NCI-H2081 treated with DMSO at 0.1 percent for 48 hours (cell line): ENCODE measurements around the gene MYH10.
"Not testable (repeated sequence)": the region's sequence is repeated elsewhere in the genome, so short reads cannot be mapped to it uniquely, and the experiment has no call there.

Source experiments
- DNase-seq: peaks from one replicate; lab custom pipeline; 2025; lab: John Stamatoyannopoulos, UW

Gene MYH10

GRCh38 chr17:8630227-8630801, at the start of gene MYH10:
MYH10 (minus strand) TSS chr17:8630725; CDS start chr17:8623246, 7,479 bp downstream.
- DNase-seq, result no peak

GRCh38 chr17:8679126-8679525, 48.6 kb upstream of the MYH10 start:
- no peak for DNase-seq

GRCh38 chr17:8675306-8675705, 44.8 kb upstream of the MYH10 start:
- DNase-seq, result no peak

DNA sequence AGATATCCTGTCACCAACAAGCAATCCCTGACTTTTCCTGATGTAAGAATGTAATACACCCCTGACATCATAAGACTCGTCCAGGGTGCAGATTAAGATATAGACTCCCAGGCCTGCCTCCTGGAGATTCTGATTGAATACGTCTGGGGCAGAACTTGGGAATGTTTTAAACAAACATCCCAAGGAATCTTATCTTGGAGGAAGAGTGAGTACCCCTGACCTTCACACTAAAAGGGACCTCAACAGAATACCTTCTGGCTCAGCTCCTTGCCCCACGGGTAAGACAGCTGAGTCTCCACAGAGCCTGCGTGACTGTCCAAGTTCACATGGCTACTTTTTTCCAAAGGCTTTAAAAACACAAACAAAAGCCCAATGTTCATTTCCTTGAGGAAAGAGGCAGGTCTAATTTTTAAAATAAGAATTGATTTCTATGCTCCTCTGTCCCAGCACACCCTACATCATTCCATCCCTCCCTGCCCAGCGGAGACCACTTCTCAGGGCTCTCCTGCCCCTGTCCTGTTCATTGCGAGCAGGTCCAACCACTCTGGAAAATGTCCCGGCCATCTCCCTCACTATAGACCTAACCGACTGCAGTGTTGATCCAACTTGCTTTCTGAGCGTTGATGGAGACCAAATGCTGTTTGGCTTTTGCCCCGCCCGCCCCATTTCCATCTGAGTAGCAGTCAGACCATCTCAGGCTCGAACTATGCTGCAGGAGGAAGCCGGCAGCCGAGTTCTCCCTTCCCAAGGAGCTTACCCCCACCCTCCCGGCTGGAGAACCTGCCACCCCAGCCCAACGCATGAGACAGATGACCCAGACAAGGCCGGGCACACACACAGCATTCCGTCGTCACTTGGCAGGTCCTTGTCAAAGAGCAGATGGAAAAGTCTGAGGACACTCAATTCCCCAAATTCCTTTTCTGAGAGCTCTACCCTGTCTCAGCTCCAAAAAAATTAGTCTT, 44.1 kb upstream of the MYH10 start:
- no peak for DNase-seq

GRCh38 chr17:8673612-8674011, 43.1 kb upstream of the MYH10 start:
- no peak for DNase-seq

- DNase-seq, result no peak
Observed at GRCh38 chr17:8672326-8672725, 41.8 kb upstream of the MYH10 start.

DNA sequence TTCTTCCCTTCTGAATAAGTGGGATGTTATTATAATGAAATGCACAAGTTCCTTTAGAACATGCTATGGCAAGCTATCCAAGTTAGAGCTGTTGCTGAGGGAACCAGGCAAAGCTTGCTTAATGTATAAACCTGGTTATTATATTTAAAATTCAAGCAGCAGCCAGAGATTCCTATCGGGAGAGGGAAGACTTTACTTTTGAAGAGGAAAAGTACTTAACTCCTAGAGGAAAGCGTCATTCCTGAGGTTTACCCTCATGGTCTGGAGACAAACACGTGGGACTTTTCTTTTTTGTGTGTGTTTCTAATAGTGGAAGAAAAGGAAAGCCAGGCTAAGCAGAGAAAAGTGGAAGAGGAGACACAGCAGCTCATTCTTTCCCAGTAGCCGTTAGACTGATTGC, 39.9 kb upstream of the MYH10 start:
- DNase-seq, result no peak

GRCh38 chr17:8668176-8668740, 37.7 kb upstream of the MYH10 start:
- no peak for DNase-seq

GRCh38 chr17:8667421-8667820, 36.9 kb upstream of the MYH10 start:
- no peak for DNase-seq

DNA sequence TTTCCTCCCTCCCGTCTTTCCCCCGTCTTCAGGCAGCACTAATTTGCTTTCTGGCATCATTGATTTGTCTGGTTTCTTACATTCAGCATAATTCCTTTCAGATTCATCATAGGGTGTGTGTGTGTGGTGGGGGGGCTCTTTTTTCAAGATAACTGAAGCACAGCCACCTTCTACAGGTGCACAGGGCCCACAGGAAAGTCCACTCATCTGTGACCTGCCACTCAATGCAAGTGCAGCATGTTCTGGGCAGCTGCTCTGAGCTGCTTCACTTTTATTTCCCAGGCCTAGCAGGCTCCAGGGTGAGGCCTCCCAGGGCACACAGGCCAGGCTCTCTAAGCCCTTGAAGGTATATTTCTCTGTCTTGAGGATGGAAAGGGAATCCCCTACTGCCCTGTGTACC, 35.2 kb upstream of the MYH10 start:
- no peak for DNase-seq

- no peak for DNase-seq
Observed at GRCh38 chr17:8664456-8665126, 34.1 kb upstream of the MYH10 start.

DNA sequence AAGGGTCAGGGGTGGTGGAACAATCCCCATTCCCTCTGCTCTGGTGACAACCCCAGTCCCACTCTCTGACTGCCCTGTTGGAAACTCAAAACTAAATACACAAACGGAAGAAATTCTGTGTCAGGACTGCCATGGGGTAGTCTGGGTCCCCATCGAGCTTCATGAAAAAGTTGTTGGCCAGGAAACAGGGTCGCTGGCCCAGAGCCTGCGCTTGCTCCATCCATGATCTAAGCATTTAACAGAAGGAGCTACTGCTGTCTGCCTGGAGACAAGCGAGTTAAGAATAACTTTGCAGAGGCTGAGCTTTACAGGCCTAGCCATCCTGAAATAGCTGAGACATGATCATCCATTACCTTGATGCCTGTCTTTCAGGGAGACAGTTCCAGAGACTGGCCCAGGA, 32.4 kb upstream of the MYH10 start:
- DNase-seq, result no peak

DNA sequence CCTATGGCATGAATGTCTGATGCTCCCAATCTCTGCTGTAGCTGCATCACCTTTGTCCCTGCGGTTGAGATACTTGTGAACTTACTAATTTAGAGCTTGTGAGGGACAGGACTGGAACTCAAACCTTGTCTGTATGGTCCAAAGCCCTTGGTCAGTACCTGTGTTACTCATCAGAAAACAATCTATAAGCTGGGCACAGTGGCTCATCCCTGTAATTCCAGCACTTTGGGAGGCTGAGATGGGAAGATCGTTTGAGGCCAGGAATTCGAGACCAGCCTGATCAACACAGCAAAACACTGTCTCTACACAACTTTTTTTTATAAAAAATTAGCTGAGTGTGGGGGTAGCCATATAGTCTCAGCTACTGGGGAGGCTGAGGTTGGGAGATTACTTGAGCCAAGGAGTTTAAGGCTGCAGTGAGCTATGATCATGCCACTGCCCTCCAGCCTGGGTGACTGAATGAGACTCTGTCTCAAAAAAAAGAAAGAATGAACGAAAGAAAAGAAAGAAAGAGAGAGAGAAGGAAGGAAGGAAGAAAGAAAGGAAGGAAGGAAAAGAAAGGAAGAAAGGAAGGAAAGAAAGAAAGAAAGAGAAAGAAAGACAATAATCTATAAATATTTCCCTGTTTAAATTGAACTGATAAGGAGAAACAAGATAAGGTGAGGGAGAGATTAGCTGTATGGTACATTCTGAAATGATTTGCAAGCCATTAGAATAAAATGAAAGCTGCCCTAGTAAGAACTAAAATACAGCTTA, 31.7 kb upstream of the MYH10 start:
- DNase-seq, result no peak

GRCh38 chr17:8660709-8661108, 30.2 kb upstream of the MYH10 start:
- DNase-seq, result not testable (repeated sequence)

- no peak for DNase-seq
Observed at GRCh38 chr17:8659758-8660410, 29.4 kb upstream of the MYH10 start.

DNA sequence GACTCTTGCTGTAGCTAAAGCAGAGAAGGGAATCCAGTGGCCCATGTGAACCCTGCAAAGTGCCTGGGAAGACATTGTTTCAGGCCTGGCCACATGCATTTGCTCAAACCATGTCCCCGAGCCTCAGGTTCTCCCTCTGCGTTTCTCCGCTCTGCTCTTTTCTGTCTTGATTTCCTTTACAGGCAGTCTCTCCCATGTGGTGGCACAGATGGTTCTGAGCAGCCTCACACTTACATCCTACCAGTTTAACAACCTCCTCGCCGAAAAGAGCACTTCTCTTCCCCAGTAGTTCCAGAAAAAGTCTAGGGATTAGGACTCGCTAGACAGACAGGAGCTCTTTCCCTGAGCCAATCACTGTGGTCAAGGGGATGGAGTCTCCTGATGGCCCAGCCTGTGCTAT, 28.3 kb upstream of the MYH10 start:
- no peak for DNase-seq

DNA sequence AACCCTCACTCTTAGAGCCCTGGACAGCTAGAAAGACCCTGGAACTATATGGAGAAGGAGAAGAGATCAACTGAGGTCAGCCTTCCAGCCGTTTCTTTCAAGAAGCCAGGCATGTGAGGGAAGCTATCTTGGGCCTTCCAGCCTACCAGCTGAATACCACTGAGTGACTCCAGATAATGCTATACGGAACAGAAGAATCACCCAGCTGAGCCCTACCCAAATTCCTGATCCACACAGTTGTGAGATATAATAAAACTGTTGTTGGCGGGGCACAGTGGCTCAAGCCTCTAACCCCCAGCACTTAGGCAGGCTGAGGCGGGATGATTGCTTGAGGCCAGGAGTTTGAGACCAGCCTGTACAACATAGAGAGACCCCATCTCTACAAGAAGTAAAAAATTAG, 26.2 kb upstream of the MYH10 start:
- no peak for DNase-seq

DNA sequence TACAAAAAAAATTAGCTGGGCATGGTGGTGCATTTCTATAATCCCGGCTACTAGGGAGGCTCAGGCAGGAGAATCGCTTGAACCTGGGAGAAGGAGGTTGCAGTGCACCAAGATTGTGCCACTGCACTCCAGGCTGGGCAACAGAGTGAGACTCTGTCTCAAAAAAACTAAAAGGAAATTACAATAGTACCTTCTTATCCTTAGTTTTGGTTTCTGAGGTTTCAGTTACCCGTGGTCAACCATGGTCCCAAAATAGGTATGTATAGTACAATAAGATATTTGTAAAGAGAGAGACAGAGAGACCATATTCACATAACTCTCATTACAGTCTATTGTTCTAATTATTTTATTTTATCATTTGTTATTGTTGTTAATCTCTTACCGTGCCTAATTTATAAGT, 24.3 kb upstream of the MYH10 start:
- no peak for DNase-seq

GRCh38 chr17:8651013-8651412, 20.5 kb upstream of the MYH10 start:
- DNase-seq, result no peak

DNA sequence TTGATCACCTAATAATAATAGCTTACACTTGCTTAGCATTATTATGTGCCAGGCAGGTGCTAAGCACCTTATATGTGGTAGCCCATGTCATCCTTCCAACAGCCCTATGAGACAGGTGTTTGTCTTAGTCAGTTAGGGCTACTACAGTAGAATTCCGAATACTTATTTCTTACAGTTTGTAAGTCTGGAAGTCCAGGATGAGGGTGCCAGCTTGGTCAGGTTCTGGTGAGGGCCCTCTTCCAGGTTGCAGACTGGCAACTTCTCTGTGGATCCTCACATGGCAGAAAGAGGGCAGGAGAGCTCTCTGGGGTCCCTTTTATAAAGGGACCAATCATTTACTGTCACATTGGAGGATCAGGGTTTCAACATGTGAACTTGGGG, 19.6 kb upstream of the MYH10 start:
- no peak for DNase-seq
